Fibroblast of lung (primary cell): ENCODE data around the gene TCEAL2.

Experiments
- CTCF ChIP-seq, 2 donors: IDR thresholded peaks in 1 of 2; conservative IDR thresholded peaks in 1 of 2; 1 replicate in 1 of 2; 2 replicates in 1 of 2; pipeline ENCODE4 v1.5.1; 2011 to 2012; ENCODE audit warnings: low read length in 2 of 2, control low read depth in 1 of 2, inconsistent platforms in 1 of 2, low read depth in 1 of 2, mild to moderate bottlenecking in 1 of 2
- EZH2 ChIP-seq: IDR thresholded peaks from 2 replicates; pipeline ENCODE4 v1.5.1; 2012; ENCODE audit warnings: low read length, control low read depth, mild to moderate bottlenecking; ENCODE audit errors: missing control alignments

GRCh38 chrX:102129473-102129872, 4.0 kb downstream of the TCEAL2 start:
- peak in 1 of 2 donors; percentile 19 for TF ChIP-seq CTCF (conservative IDR thresholded peaks at IDR 0.05 in 1 of 2, IDR thresholded peaks at IDR 0.05 in 1 of 2; ENCODE audit: low read depth in 1 of 2, low read length in 2 of 2)
- no peak for TF ChIP-seq EZH2
